ENCODE measurements around the gene PARN. TPM values are rescaled to one million over a fixed set of nuclear protein-coding genes. Genes with fewer than 3 reads are reported as not detected.

Gene PARN
- total and polyA plus RNA-seq, 2 of the 8 experiments (the other 6 are each of a cell fraction or from before 2014, with no cell fraction given): 24.5 to 44.6 TPM

DNA sequence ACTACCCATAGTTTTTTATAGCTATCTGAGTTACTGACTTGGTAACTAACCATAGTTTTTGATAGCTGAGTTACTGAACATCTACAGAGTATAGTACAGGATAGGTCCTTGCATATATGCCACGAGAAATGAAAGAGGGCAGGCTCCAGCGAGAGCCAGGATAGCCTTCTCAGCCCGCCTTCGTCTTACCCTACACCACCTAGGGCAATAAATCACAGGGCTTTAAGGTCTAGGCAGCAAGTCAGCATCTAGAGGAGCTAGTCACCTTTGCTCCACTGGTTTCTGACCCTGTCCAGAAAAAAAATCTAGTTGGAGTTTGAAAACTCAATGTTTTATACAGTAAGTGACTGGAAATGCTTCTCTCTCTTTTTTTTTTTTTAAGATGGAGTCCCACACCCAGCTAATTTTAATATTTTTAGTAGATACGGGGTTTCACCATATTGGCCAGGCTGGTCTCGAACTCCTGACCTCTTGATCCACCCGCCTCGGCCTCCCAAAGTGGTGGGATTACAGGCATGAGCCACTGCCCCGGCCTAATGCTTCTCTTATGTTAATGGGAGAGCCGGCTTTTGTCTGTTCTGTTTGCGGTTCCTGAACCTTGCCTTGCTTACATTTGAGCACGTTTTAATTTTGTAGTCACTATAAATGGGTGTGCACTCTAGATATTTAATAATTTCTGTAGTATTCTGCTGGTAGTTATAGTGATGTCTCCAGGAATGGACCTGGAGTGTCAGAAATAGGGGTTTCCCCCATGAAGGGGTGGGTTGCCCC, 5.5 kb upstream of the PARN start:
- Histone ChIP-seq H2AK5ac (ENCODE audit: low read depth, low read length) (no peak overlapping the region), H3K23ac (ENCODE audit: insufficient read length) (no peak overlapping the region), H3K14ac (ENCODE audit: insufficient read length) (no peak overlapping the region), H3K79me1 (ENCODE audit: low read depth, low read length) (no peaks in the 10 kb centered on the region; the same call in 1 of the 2 replicates), H2BK12ac (ENCODE audit: low read depth, low read length) (peak overlapping the region; percentile 96; the same call in 1 of the 2 replicates), H2BK120ac (replicated peaks; ENCODE audit: low read depth, low read length) (peak overlapping the region; percentile 29), H3K36me3 (ENCODE audit: control insufficient read depth in 2 of 4, insufficient read depth in 4 of 4, low read length in 3 of 4) (peaks cover 0 to 18% (median 6%) of the 10 kb centered on the region in 4 experiments; a peak in 5 of 8 replicates), H3K4me3 (ENCODE audit: extremely low read depth in 1 of 4, insufficient read depth in 2 of 4, low read depth in 3 of 4, low read length in 4 of 4) (peak overlapping the region in 2 of 4 experiments; percentile 14 to 96; a peak in 3 of 8 replicates), H4K5ac (ENCODE audit: insufficient read length, low read depth, low read length) (peak overlapping the region; percentile 12), H2BK20ac (ENCODE audit: low read length) (0 out of 2 replicates have a peak overlapping the region, but pooled peaks have one; percentile 80), H2BK5ac (ENCODE audit: low read depth, low read length) (peak overlapping the region; percentile 90), H2BK15ac (ENCODE audit: low read length) (peak overlapping the region; percentile 81; the same call in 1 of the 2 replicates), H3K4me1 (replicated peaks in 1 of 4; ENCODE audit: control insufficient read depth in 3 of 4, insufficient read depth in 4 of 4, low read length in 3 of 4) (peaks cover 15 to 23% (median 22%) of the 10 kb centered on the region in 4 experiments), H3K4ac (replicated peaks; ENCODE audit: insufficient read length, low read depth, low read length) (no peak overlapping the region), H3K27ac (ENCODE audit: low read depth, low read length) (peak overlapping the region; percentile 76; the same call in 1 of the 2 replicates), H3K4me2 (ENCODE audit: insufficient read depth in 1 of 2, low read depth in 2 of 2, low read length in 2 of 2) (peak overlapping the region; percentile 58 to 91), H3K27me3 (replicated peaks in 1 of 4; ENCODE audit: control insufficient read depth in 3 of 4, extremely low read depth in 1 of 4, insufficient read depth in 3 of 4, low read length in 3 of 4) (no peaks in the 10 kb centered on the region), H3K79me2 (ENCODE audit: control insufficient read depth in 1 of 2, insufficient read depth in 2 of 2, low read length in 2 of 2) (peaks cover 12 to 59% of the 10 kb centered on the region in 2 experiments; a peak in 3 of 4 replicates), H3K18ac (ENCODE audit: extremely low read depth, low read length) (peak overlapping the region; percentile 86; the same call in 1 of the 2 replicates), H4K91ac (replicated peaks; ENCODE audit: insufficient read length, low read length) (no peak overlapping the region), H3K9me3 (ENCODE audit: insufficient read depth in 2 of 2, low read depth in 1 of 2, low read length in 1 of 2) (no peaks in the 10 kb centered on the region), H3K9ac (replicated peaks in 1 of 4; ENCODE audit: extremely low read depth in 1 of 4, low read depth in 3 of 4, low read length in 3 of 4) (peak overlapping the region in 3 of 4 experiments; percentile 18 to 43 (median 42); a peak in 5 of 7 replicates), H3K23me2 (ENCODE audit: low read depth, low read length) (peaks cover 6% of the 10 kb centered on the region), H2AFZ (ENCODE audit: low read length) (no peak overlapping the region), H4K8ac (ENCODE audit: extremely low read depth, insufficient read depth, low read length) (no peak overlapping the region), H4K20me1 (replicated peaks in 1 of 2; ENCODE audit: control insufficient read depth in 1 of 2, insufficient read depth in 2 of 2, low read length in 2 of 2) (peaks cover 0 to 2% of the 10 kb centered on the region in 2 experiments), H3K56ac (replicated peaks; ENCODE audit: insufficient read length, low read depth, low read length) (no peak overlapping the region)
- DNase-seq (ENCODE audit: low read depth in 1 of 2, low spot score in 2 of 2) (no peak), FAIRE-seq (no peak)
- POLR2A ChIA-PET (ENCODE audit: partially characterized antibody): no interaction called here
- CTCF ChIA-PET (ENCODE audit: partially characterized antibody): no interaction called here
- TF ChIP-seq FOSL1 (IDR thresholded peaks at IDR 0.05; ENCODE audit: insufficient read depth, low read depth, low read length) (no peak), POU5F1 (IDR thresholded peaks at IDR 0.05; ENCODE audit: low read depth, low read length) (no peak), KDM1A (IDR thresholded peaks at IDR 0.05; ENCODE audit: borderline replicate concordance, low read length) (0 out of 2 replicates have a peak, but pooled peaks have one; percentile 24)
- 63% methylated on average over 12 of the region's 12 CpGs; no CpG with 5 or more reads in 1 of the 2 experiments for WGBS, 2 experiments (ENCODE audit: extremely low coverage in 1 of 2, insufficient coverage in 1 of 2, insufficient read length in 1 of 2, insufficient replicate concordance in 2 of 2, low coverage in 1 of 2, low lambda C conversion rate in 2 of 2, missing lambda C conversion rate in 1 of 2)
